HG03097 (cell line): Measurements from ENCODE around the gene PHLDA3.

ENCODE experiments used
- ATAC-seq: cut with Tn5 transposase; IDR thresholded peaks from one replicate; pipeline ENCODE4 v1.9.1; 2021; ENCODE audit not compliant: unreplicated experiment, low FRiP score

Gene PHLDA3

DNA sequence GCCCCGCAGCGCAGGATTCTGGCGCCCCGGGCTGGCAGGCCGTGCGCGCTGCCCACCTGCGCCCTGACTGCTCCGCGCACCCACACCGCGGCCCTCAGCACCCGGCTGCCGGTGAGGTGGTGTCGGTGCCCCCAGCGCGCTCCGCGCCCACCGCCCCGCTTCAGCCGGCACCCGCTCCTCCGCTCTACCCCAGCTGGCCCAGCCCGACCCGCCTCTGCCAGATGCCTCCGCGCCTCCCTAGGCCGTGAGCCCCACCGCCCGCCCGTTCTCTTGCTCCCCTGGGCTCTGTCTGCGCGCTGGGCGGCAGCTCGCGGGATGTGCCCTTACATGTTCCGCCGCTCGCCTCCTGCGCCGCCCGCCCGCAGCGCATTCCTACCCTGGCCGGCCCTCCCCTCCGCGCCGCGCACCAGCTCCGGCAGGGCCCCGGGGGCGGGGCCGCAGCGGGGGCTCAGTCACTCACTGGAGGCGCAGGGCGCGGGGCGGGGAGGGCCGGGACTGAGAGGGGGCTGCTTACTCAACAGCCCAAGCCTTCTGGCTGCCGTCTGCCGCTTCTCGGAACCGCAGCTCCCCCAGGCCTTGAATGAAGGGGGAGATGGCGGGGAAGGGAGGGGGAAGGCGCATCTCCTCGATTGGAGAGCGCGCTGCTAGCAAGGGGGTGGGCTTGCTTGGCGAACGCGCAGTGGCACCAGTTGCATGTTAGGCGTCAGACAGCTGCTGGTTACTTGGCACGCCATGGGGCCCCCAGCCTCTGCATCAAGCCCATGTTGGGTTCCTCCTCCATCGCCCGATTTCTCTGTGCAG is at the start of gene PHLDA3:
PHLDA3 (minus strand) TSS at position 345 of the 801 bp plus-strand sequence. CDS start 402 bp downstream, outside the sequence.
- peak; percentile 83 for ATAC-seq

DNA sequence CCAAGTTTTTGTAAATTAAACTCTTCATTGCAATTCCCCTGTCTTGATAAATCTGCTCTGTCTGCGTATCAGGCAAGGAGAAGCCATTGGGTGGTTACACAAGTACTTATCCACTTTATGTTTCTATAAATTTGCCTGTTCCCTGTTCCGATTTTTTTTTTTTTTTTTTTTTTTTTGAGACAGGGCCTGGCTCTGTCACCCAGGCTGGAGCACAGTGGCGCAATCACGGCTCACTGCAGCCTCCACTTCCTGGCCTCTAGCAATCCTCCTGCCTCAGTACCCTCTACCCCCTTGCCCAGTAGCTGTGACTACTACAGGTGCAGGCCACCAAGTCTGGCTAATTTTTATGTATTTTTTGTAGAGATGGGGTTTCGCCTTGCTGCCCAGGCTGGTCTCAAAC is 49.1 kb upstream of the PHLDA3 start:
- no peak for ATAC-seq

DNA sequence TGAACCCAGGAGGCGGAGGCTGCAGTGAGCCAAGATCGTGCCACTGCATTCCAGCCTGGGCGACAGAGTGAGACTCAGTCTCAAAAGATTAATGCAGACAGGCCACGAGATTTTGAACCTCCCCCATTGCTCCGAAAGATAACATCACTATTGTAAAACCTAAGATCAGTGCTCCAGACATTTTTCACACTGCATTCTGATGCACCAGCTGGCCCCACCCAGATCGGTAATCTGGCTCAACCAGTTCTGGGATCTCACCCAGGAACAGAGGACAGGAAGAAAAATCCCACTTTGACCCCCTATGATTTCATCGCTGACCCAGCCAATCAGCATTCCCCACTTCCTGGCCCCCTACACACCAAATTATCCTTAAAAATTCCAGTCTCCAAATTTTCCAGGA is 48.6 kb upstream of the PHLDA3 start:
- ATAC-seq, result no peak

DNA sequence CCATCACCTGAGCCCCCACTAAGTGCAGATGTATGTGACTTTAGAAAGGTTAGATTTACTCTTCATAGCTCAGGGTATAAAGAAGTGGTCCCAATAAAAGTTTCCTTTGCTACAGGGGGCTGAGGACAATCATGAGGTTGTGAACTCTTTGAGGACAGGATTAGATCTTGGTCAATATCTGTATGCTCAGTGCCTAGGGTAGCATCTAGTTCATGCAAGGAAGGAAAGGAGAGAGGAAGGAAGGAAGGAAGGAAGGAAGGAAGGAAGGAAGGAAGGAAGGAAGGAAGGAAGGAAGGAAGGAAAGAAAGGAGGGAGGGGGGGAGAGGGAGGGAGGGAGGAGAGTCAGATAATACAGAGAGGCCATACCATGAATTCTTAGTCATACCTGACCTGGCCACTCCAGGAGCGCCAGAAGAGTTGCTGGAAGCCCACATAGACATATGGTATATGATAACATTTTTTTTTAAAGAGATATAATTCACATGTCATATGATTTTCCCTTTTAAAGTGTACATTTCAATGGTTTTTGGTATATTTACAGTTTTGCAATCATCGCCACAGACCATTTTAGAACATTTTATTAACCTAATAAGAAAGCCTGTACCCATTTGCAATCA is 47.6 kb upstream of the PHLDA3 start:
- no peak for ATAC-seq

DNA sequence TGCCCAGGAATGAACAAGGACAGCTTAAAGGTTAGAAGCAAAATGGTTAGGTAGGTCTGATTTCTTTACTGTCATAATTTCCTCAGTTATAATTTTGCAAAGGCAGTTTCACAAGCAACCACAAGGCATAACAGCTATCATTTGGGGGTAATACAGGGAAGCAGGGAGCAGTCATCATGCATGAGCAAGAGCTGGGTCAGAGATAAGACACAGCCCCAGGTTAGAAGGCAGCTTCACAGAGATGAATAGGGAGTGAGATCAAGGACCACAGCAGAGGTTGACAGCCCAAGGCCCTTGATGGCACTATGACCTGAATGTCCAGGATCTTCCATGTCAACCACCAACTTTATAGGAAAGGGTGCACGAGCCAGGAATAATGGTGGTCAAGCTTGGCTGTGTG is 46.9 kb upstream of the PHLDA3 start:
- ATAC-seq, result no peak

DNA sequence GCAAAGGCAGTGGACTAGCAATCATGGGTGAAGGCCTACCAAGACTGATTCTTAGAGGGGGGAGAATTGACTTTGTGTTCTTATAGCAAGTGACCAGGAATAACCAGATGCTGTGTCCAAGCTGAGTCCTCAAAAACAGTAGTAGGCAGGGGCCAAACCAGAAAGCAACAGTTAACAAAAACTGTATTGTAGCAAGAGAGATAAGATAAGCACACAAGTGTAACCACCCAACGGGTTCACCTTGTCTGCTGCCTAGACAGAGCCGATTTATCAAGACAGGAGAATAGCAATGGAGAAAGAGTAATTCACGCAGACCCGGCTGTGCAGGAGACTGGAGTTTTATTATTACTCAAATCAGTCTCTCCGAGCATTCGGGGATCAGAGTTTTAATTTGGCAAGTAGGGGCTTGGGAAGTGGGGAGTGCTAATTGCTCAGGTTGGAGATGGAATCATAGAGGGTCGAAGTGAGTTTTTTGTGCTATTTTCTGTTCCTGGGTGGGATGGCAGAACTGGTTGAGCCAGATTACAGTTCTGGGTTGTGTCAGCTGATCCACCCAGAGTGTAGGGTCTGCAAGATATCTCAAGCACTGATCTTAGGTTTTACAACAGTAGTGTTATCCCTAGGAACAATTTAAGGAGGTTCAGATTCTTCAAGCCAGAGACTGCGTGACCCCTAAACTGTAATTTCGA is 46.2 kb upstream of the PHLDA3 start:
- ATAC-seq, result no peak

DNA sequence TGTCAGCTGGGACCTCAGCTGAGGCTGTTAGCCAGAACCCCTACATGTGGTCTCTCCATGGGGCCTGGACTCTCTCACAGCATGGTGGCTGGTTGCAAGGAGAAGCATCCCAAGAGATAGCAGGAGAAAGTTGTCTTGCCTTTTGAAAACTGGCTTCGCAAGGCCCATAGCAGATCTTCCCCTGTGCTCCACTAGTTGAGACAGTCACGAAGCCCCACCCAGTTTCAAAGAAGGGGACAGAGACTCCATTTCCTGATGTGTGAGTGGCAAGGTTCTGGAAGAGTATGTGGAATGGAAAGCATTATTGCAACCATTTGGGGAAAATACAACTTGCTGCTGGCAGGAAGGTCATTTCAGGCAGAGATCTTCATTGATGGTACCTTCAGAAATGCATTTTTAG is 45.5 kb upstream of the PHLDA3 start:
- no peak for ATAC-seq

DNA sequence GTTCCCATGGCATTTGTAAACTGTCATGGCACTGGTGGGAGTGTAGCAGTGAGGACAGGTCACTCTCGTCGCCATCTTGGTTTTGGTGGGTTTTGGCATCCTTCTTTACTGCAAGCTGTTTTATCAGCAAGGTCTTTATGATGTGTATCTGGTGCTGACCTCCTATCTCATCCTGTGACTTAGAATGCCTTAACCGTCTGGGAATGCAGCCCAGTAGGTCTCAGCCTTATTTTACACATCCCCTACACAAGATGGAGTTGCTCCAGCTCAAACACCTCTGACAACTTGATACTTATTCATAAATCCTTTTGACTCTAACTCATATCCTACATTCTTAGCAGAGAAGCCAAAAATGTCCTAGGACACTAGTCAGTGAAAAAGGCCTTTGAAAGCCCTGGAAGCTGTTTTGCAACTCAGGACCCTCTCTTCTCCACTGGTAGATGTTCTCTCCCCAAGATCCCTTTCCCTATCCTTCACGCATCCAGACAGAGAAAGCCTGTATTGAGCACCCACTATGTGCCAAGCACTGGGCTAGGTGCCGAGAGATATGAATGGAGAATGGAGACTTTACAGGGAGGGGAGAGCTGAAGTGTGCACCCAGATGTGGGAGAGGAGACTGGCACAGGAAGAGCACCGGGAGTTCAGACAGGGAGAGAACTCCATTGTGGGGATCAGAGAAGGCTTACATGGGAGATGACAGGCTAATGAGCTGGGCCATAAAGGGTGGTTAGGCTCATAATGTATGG is 44.7 kb upstream of the PHLDA3 start:
- ATAC-seq, result no peak

DNA sequence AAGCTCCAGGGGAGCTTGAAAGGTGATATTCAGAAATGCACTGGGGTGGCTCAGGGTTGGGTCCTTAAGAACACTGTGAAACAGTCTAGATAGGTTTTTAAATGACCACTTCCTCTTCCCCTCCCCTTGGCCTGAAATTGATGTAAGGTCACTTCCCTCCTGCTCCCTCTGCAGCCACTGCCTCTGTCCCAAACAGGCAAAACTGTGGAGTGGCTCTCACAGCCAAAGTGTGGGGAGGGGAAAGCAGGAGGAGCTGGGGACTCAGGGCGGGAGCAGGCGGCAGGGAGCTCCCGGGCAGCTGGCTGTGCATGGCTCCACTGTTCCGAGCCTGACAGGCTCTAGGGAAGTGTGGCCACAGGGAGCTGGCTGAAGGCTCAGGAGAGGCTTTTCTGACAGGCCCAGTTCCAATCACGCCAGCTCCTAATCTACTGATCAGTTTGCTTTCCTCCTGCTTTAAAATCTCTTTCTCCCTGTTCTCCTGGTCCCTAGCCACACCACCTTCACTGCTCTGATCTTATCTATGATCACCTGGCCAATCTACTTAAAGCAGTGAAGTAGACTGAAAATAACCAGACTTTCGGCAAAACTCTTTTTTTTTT is 43.1 kb upstream of the PHLDA3 start:
- no peak for ATAC-seq

DNA sequence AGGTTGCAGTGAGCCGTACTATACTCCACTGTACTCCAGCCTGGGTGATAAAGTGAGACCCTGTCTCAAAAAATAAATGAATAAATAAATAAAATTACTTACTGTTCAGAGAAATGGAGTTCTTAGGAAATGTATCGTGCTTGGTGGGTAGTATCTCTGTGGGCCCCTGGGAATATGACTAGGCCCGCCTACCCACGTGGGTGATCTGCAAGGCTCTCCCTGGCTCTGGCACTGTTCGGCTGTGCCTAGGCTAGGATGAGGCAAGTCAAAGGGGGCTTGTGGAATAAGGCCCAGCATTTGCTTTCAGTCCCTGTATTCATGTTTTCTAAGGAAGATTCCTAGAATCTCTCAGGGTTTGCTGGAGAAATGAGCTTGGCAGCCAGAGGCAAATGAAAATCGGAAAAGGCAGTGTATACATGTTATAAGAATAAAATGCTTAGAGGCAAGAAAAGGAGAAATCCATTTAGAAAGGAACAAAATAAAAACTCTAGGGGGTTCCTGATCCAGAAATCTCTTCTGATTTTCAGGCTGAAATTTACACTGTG is 42.5 kb upstream of the PHLDA3 start:
- ATAC-seq, result no peak

DNA sequence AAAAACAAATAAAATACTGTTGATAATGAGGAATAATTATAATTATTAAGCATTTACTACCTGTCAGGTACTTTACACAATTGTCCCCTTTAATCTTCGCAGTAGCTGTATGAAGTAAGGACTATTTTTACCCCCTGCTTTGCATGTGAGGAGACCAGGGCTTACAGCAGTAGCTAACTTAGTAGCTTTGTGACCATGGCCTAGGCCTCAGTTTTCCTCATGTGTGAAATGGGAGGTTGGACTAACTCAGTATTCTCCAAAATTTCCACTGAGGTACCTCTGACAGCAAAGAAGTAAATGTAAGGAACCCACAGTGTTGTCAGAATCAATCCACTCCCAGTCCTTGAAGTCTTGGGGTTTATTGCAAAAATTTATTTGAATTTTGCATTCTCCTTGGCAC is 41.7 kb upstream of the PHLDA3 start:
- ATAC-seq, result no peak

DNA sequence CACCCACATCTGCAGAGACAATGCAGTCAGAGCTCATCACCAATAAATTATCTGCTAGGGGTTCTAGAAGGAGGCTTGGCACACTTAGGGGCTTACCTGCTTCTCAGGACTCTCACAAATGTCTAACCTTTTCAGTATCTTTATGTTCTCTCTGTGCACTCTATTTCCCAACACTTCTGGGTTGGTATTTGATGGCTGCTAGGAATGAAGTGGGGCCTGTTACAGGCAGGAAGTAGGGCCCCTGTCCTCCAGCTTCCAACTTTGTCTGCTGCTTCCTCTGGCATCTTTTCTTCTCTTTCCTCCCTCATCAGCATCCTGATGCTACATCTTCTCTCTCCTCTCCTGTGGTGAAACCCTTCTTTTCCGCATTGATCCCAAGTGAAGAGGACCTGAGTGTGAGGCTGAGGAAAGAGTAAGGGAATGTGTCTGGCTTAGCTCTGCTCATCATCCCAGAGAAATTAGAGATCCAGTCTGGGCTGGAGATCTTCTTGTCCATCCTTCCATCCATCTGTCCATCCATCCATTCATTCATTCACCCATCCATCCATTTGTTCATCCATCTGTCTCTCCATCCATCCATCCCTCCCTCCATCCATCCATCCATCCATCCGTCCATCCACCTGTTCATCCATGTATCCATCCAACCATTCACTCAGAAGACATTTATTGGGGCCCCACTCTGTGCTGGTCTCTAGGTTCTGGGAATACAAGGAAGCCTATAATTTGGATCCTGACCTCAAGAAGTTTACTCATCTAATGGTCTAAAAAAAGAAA is 40.8 kb upstream of the PHLDA3 start:
- ATAC-seq, result no peak

DNA sequence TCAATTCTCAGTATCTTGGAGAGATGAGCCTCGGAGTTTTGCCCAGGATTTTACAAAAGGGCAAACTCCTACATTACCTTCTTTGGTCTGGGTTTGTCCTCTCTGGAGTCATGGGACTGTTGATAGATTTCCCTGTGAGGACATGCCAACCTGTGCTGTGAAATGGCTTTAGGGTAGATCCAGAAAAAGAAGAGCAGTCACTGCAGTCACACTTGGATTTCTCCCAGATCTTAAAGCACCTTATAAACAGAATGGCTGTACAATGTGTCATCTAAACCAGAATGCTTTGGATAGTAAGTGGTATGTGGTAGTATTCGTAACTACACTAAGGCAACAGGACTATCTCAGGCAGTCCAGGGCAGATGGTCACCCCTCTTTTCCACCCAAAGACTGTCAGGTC is 39.8 kb upstream of the PHLDA3 start:
- no peak for ATAC-seq

DNA sequence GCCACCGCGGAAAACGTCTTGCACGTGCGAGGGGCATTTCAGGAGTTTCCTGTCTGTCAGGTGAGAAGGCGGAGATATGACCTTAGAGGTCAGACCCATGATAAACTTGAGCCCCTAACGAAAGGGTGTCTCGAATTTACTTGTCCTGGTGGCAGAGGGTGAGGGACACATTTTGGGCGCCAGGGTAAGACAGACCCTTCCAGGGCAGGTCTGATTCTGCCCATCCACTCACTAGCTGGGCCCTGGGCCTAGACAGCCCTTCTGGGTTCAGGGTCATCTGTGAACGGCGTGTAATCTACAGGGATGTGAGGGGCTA is 38.3 kb upstream of the PHLDA3 start:
- no peak for ATAC-seq

DNA sequence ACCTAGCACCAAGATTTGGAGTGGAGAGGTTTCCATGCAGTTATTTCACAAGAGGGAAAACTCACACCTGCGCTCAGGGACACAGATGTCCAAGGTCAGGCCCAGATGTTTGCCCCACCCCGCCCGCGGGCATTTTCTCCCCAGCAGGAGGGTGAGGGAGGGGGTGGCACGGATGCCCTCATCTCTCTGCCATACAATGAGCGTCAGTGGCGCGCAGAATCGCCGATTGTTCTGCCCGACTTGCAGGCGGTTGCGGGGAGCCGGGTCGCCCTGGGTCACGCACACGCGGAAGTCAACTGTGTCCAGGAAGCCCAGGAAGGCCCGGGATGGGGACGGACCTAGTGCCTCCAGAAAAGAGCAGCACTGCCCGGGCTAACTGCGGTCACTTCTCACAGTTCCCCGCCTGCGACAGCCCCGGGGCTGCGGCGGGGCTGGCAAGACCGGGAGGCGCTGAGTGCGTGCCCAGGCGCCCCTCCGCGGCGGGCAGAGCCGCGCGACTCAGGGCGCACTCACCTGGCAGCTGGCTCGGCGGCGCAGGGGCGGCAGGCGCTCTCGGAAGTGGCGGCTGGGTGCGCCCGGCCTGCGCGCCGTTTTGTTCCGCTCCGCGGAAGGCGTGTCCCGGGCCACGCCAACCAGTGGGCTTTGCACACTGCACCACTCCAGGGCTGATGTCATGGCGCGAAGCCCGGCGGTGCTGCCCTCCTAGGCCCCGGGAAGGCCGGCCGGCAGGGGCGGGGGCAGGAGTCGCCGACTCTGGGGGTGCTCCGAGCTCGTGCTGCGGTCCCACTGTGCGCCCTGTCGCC is 37.8 kb upstream of the PHLDA3 start, which contains the start of gene CSRP1:
CSRP1 (minus strand) TSS at position 567 of the 803 bp plus-strand sequence. CDS start 10,820 bp downstream, outside the sequence.
- peak; percentile 81 for ATAC-seq

DNA sequence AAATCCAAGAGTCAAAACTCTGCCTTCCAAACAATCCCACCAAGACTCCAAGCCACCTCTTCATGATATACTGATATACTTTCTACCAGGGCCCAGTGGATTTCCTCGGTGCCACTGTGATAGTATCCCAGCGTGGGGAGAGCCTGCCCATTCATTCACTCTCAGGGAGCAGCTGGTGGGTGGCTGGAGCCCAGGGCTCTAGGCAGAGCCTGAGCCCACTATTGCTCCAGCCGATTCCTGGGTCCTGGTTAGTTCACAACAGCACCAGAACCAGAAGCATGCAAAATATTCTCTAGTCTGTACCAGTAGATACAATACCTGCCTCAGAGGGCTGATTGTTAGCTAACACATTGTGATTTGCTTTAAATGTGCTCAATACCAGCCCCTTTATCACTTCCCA is 37.1 kb upstream of the PHLDA3 start:
- no peak for ATAC-seq

DNA sequence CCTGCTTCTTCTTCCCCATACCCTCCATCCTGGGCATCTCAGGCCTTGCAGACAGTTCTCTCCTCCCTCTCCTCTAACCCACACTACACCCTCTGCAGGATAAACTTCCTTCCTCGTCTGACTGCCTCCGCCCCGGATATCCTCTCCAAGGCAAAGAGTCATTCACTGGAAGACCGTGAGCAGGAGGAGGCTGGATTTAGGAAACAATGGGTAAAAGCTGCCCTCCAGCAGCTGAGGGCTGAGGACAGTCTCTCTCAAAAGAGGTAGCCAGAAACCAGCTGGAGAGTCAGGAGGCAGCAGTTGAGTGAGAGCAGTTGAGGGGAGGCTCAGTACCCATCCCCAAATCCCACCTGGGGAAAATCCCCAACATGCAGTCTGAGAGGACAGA is 36.5 kb upstream of the PHLDA3 start:
- no peak for ATAC-seq

DNA sequence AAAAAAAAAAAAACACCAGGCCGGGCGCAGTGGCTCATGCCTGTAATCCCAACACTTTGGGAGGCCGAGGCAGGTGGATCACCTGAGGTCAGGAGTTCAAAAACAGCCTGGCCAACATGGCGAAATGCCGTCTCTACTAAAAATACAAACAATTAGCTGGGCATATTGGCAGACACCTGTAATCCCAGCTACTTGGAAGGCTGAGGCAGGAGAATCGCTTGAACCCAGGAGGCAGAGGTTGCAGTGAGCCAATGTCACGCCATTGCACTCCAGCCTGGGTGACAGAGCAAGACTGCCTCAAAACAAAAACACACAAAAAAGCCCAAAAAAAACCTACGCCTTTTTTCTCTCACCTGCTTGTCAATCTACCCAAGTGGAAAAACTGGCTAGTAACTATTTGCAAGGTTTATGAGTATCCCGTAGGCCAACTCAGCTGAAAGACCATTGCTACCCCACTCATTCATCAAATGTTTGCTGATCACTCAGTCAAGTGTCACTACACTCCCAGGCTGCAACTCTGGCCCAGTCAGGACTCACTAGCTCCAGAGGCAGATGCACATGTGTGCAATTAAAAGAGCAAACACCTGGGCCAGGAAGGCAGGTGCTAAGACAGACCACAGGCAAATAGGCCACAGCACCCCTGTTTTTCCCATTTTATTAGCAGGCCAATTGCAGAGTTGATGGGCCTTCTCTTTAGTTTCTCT is 36.0 kb upstream of the PHLDA3 start:
- ATAC-seq, result no peak
